ENCODE measurements around the gene C14orf132. TPM values are rescaled to one million over a fixed set of nuclear protein-coding genes. Genes with fewer than 3 reads are reported as not detected.

C14orf132 gene
- total and polyA plus RNA-seq, 2 donors (not counting 1 experiment from before 2014, with no cell fraction given) = 12.1 to 48.6 TPM

GRCh38 chr14:96083667-96084320 lies 44.6 kb downstream of the C14orf132 start:
- no peak overlapping the region for H3K4me3 ChIP-seq (replicated peaks in 1 of 4; ENCODE audit: control extremely low read depth in 1 of 4, insufficient read depth in 1 of 4, low read depth in 3 of 4, low read length in 4 of 4)
- H3K79me2 ChIP-seq (ENCODE audit: control insufficient read depth, insufficient read depth, low read length) = no peaks in the 10 kb centered on the region
- no peaks in the 10 kb centered on the region for H4K20me1 ChIP-seq (ENCODE audit: control insufficient read depth, extremely low read depth, insufficient read depth, low read length)
- no peak overlapping the region for H3K27ac ChIP-seq (ENCODE audit: insufficient read depth, low read length)
- no peak overlapping the region for H3K9ac ChIP-seq (ENCODE audit: insufficient read depth, low read length)
- H3K27me3 ChIP-seq (ENCODE audit: control insufficient read depth, insufficient read depth, low read length) = no peaks in the 10 kb centered on the region
- no peak overlapping the region for H3K4me2 ChIP-seq (ENCODE audit: extremely low read depth, insufficient read depth, low read length)
- H3K36me3 ChIP-seq (ENCODE audit: control insufficient read depth, insufficient read depth, low read length) = peaks cover 4% of the 10 kb centered on the region
- TF ChIP-seq CTCF (conservative IDR thresholded peaks at IDR 0.05 in 1 of 2, IDR thresholded peaks at IDR 0.05 in 1 of 2; ENCODE audit: low read depth in 1 of 2, low read length in 2 of 2) = no peak
- TF ChIP-seq EZH2 (IDR thresholded peaks at IDR 0.05; ENCODE audit: low read length, missing control alignments) = no peak
- H3K9me3 ChIP-seq (ENCODE audit: control insufficient read depth, insufficient read depth, low read depth, low read length) = no peaks in the 10 kb centered on the region
- DNase-seq (ENCODE audit: low read depth in 2 of 2) = no peak
- no peak overlapping the region for H2AFZ ChIP-seq (ENCODE audit: low read length)
- no peaks in the 10 kb centered on the region for H3K4me1 ChIP-seq (ENCODE audit: control insufficient read depth, extremely low read depth, insufficient read depth, low read length)

- H4K20me1 ChIP-seq (ENCODE audit: control insufficient read depth, extremely low read depth, insufficient read depth, low read length) = no peaks in the 10 kb centered on the region
- H3K27ac ChIP-seq (ENCODE audit: insufficient read depth, low read length) = no peak overlapping the region
- DNase-seq (ENCODE audit: low read depth in 2 of 2) = no peak
- no peaks in the 10 kb centered on the region for H3K79me2 ChIP-seq (ENCODE audit: control insufficient read depth, insufficient read depth, low read length)
- no peak overlapping the region for H3K4me2 ChIP-seq (ENCODE audit: extremely low read depth, insufficient read depth, low read length)
- H3K9ac ChIP-seq (ENCODE audit: insufficient read depth, low read length) = no peak overlapping the region
- peaks cover 4% of the 10 kb centered on the region for H3K36me3 ChIP-seq (ENCODE audit: control insufficient read depth, insufficient read depth, low read length)
- H2AFZ ChIP-seq (ENCODE audit: low read length) = no peak overlapping the region
- TF ChIP-seq EZH2 (IDR thresholded peaks at IDR 0.05; ENCODE audit: low read length, missing control alignments) (no peak), CTCF (conservative IDR thresholded peaks at IDR 0.05 in 1 of 2, IDR thresholded peaks at IDR 0.05 in 1 of 2; ENCODE audit: low read depth in 1 of 2, low read length in 2 of 2) (no peak)
- H3K4me3 ChIP-seq (replicated peaks in 1 of 4; ENCODE audit: control extremely low read depth in 1 of 4, insufficient read depth in 1 of 4, low read depth in 3 of 4, low read length in 4 of 4) = no peak overlapping the region
- no peaks in the 10 kb centered on the region for H3K4me1 ChIP-seq (ENCODE audit: control insufficient read depth, extremely low read depth, insufficient read depth, low read length)
- no peaks in the 10 kb centered on the region for H3K27me3 ChIP-seq (ENCODE audit: control insufficient read depth, insufficient read depth, low read length)
- no peaks in the 10 kb centered on the region for H3K9me3 ChIP-seq (ENCODE audit: control insufficient read depth, insufficient read depth, low read depth, low read length)
Observed at GRCh38 chr14:96084796-96085195, 45.6 kb downstream of the C14orf132 start.

GRCh38 chr14:96085369-96085768 lies 46.2 kb downstream of the C14orf132 start:
- H3K9me3 ChIP-seq (ENCODE audit: control insufficient read depth, insufficient read depth, low read depth, low read length) = no peaks in the 10 kb centered on the region
- H3K4me1 ChIP-seq (ENCODE audit: control insufficient read depth, extremely low read depth, insufficient read depth, low read length) = peaks cover under 1% of the 10 kb centered on the region
- peak in 1 of 2 donors; percentile 63 for DNase-seq (ENCODE audit: low read depth in 2 of 2)
- no peaks in the 10 kb centered on the region for H3K79me2 ChIP-seq (ENCODE audit: control insufficient read depth, insufficient read depth, low read length)
- TF ChIP-seq EZH2 (IDR thresholded peaks at IDR 0.05; ENCODE audit: low read length, missing control alignments) = no peak
- no peak for TF ChIP-seq CTCF (conservative IDR thresholded peaks at IDR 0.05 in 1 of 2, IDR thresholded peaks at IDR 0.05 in 1 of 2; ENCODE audit: low read depth in 1 of 2, low read length in 2 of 2)
- no peaks in the 10 kb centered on the region for H4K20me1 ChIP-seq (ENCODE audit: control insufficient read depth, extremely low read depth, insufficient read depth, low read length)
- H3K27me3 ChIP-seq (ENCODE audit: control insufficient read depth, insufficient read depth, low read length) = no peaks in the 10 kb centered on the region
- no peak overlapping the region for H2AFZ ChIP-seq (ENCODE audit: low read length)
- peaks cover 4% of the 10 kb centered on the region for H3K36me3 ChIP-seq (ENCODE audit: control insufficient read depth, insufficient read depth, low read length)
- no peak overlapping the region for H3K27ac ChIP-seq (ENCODE audit: insufficient read depth, low read length)
- no peak overlapping the region for H3K4me2 ChIP-seq (ENCODE audit: extremely low read depth, insufficient read depth, low read length)
- no peak overlapping the region for H3K9ac ChIP-seq (ENCODE audit: insufficient read depth, low read length)
- H3K4me3 ChIP-seq (replicated peaks in 1 of 4; ENCODE audit: control extremely low read depth in 1 of 4, insufficient read depth in 1 of 4, low read depth in 3 of 4, low read length in 4 of 4) = no peak overlapping the region
